Activated CD4-positive, alpha-beta memory T cell treated with anti-CD3 and anti-CD28 coated beads for 36 hours (primary cell): ENCODE results near the gene FUT8. TPM values are rescaled to one million over a fixed set of nuclear protein-coding genes. Genes with fewer than 3 reads are reported as not detected.

Experiments
- CTCF ChIA-PET: fragments of 350-600 bp; sonication (Branson Sonifier 250); formaldehyde crosslinking; loops from one replicate; lab custom pipeline; 2021; ENCODE audit warnings: antibody characterized with exemption, inconsistent platforms; lab: Charles Lee
- POLR2A ChIA-PET: fragments of 350-600 bp; sonication (Branson Sonifier 250); formaldehyde crosslinking; loops from one replicate; lab custom pipeline; 2021; ENCODE audit warnings: antibody characterized with exemption; lab: Charles Lee
- DNase-seq: peaks from one replicate; pipeline ENCODE4 v3.0.0-alpha.2; 2020
- H3K27ac Mint-ChIP-seq: one replicate; pipeline ENCODE4 v1.8.0; 2021; ENCODE audit warnings: mixed read lengths
- H3K27me3 Mint-ChIP-seq: one replicate; pipeline ENCODE4 v1.8.0; 2021; ENCODE audit warnings: mixed read lengths
- H3K36me3 Mint-ChIP-seq: one replicate; pipeline ENCODE4 v1.8.0; 2021; ENCODE audit warnings: mixed read lengths
- H3K4me1 Mint-ChIP-seq: one replicate; pipeline ENCODE4 v1.8.0; 2021; ENCODE audit warnings: low read depth, mixed read lengths
- H3K4me3 Mint-ChIP-seq: one replicate; pipeline ENCODE4 v1.8.0; 2021; ENCODE audit warnings: mild to moderate bottlenecking, mixed read lengths
- H3K9me3 Mint-ChIP-seq: one replicate; pipeline ENCODE4 v1.8.0; 2021; ENCODE audit warnings: mixed read lengths
- intact Hi-C: fragments of 100-400 bp; cut with micrococcal nuclease; formaldehyde crosslinking; loops from one replicate; pipeline ENCODE4 v1.15.1; 2023
- total RNA-seq, 2 experiments: library from RNA; stranded (reverse); gene quantifications; one replicate each; pipeline ENCODE4 v1.2.3, GENCODE V29; 2021

The FUT8 gene
- total RNA-seq, 2 experiments from 2014 or later: 50.7 to 51.4 TPM

GRCh38 chr14:65392296-65392695, 20.2 kb upstream of the FUT8 start:
- Mint-ChIP-seq H3K9me3 (peaks cover 31% of the 10 kb centered on the region), H3K4me1 (peaks cover 19% of the 10 kb centered on the region), H3K27ac (no peak overlapping the region), H3K4me3 (no peak overlapping the region), H3K27me3 (no peaks in the 10 kb centered on the region), H3K36me3 (peaks cover 27% of the 10 kb centered on the region)
- CTCF ChIA-PET: interaction anchor here (0.5 kb wide), 1 partner anchor 45 kb away, joined by 3 read pairs; no protein-coding TSS in a partner anchor
- POLR2A ChIA-PET: no interaction called here
- intact Hi-C loops: no loop called here
- DNase-seq: no peak

GRCh38 chr14:65396082-65396910, 16.2 kb upstream of the FUT8 start:
- DNase-seq: no peak
- peaks cover 31% of the 10 kb centered on the region for H3K9me3 Mint-ChIP-seq
- no peaks in the 10 kb centered on the region for H3K27me3 Mint-ChIP-seq
- no peak overlapping the region for H3K27ac Mint-ChIP-seq
- ChIA-PET CTCF (no interaction called here), POLR2A (no interaction called here)
- peaks cover 27% of the 10 kb centered on the region for H3K36me3 Mint-ChIP-seq
- H3K4me3 Mint-ChIP-seq: no peak overlapping the region
- H3K4me1 Mint-ChIP-seq: peaks cover 19% of the 10 kb centered on the region
- intact Hi-C loops: no loop called here

GRCh38 chr14:65403231-65403630, 9.3 kb upstream of the FUT8 start:
- Mint-ChIP-seq H3K4me3 (no peak overlapping the region), H3K9me3 (no peaks in the 10 kb centered on the region), H3K4me1 (no peaks in the 10 kb centered on the region), H3K27me3 (no peaks in the 10 kb centered on the region), H3K27ac (no peak overlapping the region), H3K36me3 (no peaks in the 10 kb centered on the region)
- no peak for DNase-seq
- ChIA-PET CTCF (no interaction called here), POLR2A (no interaction called here)
- intact Hi-C loops: no loop called here

GRCh38 chr14:65408113-65408512, 4.4 kb upstream of the FUT8 start:
- peaks cover 15% of the 10 kb centered on the region for H3K4me1 Mint-ChIP-seq
- no peak overlapping the region for H3K4me3 Mint-ChIP-seq
- H3K27ac Mint-ChIP-seq: no peak overlapping the region
- no peaks in the 10 kb centered on the region for H3K36me3 Mint-ChIP-seq
- no peak for DNase-seq
- POLR2A ChIA-PET: no interaction called here
- intact Hi-C loops: no loop called here
- CTCF ChIA-PET: no interaction called here
- no peaks in the 10 kb centered on the region for H3K27me3 Mint-ChIP-seq
- H3K9me3 Mint-ChIP-seq: no peaks in the 10 kb centered on the region

GRCh38 chr14:65410640-65411039, 1.9 kb upstream of the FUT8 start:
- Mint-ChIP-seq H3K27me3 (no peaks in the 10 kb centered on the region), H3K9me3 (no peaks in the 10 kb centered on the region), H3K4me1 (peaks cover 31% of the 10 kb centered on the region), H3K36me3 (no peaks in the 10 kb centered on the region), H3K4me3 (peak overlapping the region; percentile 98), H3K27ac (no peak overlapping the region)
- ChIA-PET CTCF (interaction anchor here (0.6 to 7.3 kb wide), 13 partner anchors 50 to 551 kb away, joined by 3 to 130 read pairs (median 5); no protein-coding TSS in a partner anchor), POLR2A (interaction anchor here (1.0 to 2.6 kb wide), 4 partner anchors 13 to 149 kb away, joined by 3 to 16 read pairs (median 4); no protein-coding TSS in a partner anchor)
- intact Hi-C loops: loop anchor here (1.0 to 5.0 kb wide), 3 partner anchors 108 to 662 kb away; no protein-coding TSS in a partner anchor
- DNase-seq: no peak

- peak; percentile 87 for DNase-seq
- intact Hi-C loops: loop anchor here (1.0 to 5.0 kb wide), 11 partner anchors 43 to 661 kb away; partner anchors contain the start of genes FNTB and MAX
- peaks cover 31% of the 10 kb centered on the region for H3K4me1 Mint-ChIP-seq
- H3K9me3 Mint-ChIP-seq: no peaks in the 10 kb centered on the region
- ChIA-PET POLR2A (interaction anchor here (0.7 to 2.6 kb wide), 15 partner anchors 12 to 435 kb away, joined by 3 to 16 read pairs (median 4); no protein-coding TSS in a partner anchor), CTCF (interaction anchor here (0.6 to 7.3 kb wide), 29 partner anchors 12 to 548 kb away, joined by 3 to 130 read pairs (median 4); no protein-coding TSS in a partner anchor)
- peak overlapping the region; percentile 98 for H3K4me3 Mint-ChIP-seq
- no peaks in the 10 kb centered on the region for H3K27me3 Mint-ChIP-seq
- H3K27ac Mint-ChIP-seq: peak overlapping the region; percentile 96
- H3K36me3 Mint-ChIP-seq: no peaks in the 10 kb centered on the region
These were observed 886 bp upstream of the FUT8 start for GRCh38 chr14:65411656-65412031.

GRCh38 chr14:65412856-65413738, 567 bp downstream of the FUT8 start:
- peak; percentile 44 for DNase-seq
- H3K27ac Mint-ChIP-seq: peak overlapping the region; percentile 96
- CTCF ChIA-PET: interaction anchor here (0.7 to 7.3 kb wide), 16 partner anchors 9 to 658 kb away, joined by 3 to 130 read pairs (median 6); no protein-coding TSS in a partner anchor
- no peaks in the 10 kb centered on the region for H3K36me3 Mint-ChIP-seq
- intact Hi-C loops: loop anchor here (1.0 to 5.0 kb wide), 11 partner anchors 44 to 659 kb away; partner anchors contain the start of genes FNTB and MAX
- H3K9me3 Mint-ChIP-seq: no peaks in the 10 kb centered on the region
- H3K4me1 Mint-ChIP-seq: peaks cover 35% of the 10 kb centered on the region
- POLR2A ChIA-PET: interaction anchor here (0.5 to 2.6 kb wide), 7 partner anchors 16 to 412 kb away, joined by 3 to 16 read pairs (median 4); no protein-coding TSS in a partner anchor
- no peaks in the 10 kb centered on the region for H3K27me3 Mint-ChIP-seq
- peak overlapping the region; percentile 98 for H3K4me3 Mint-ChIP-seq

- Mint-ChIP-seq H3K27me3 (no peaks in the 10 kb centered on the region), H3K4me1 (peaks cover 35% of the 10 kb centered on the region), H3K9me3 (no peaks in the 10 kb centered on the region), H3K4me3 (peak overlapping the region; percentile 98), H3K36me3 (no peaks in the 10 kb centered on the region), H3K27ac (peak overlapping the region; percentile 80)
- CTCF ChIA-PET: interaction anchor here (0.7 to 7.3 kb wide), 11 partner anchors 8 to 658 kb away, joined by 3 to 130 read pairs (median 17); no protein-coding TSS in a partner anchor
- DNase-seq: no peak
- POLR2A ChIA-PET: interaction anchor here (0.5 to 1.1 kb wide), 4 partner anchors 15 to 243 kb away, joined by 3 to 4 read pairs (median 3); no protein-coding TSS in a partner anchor
- intact Hi-C loops: loop anchor here (1.0 to 5.0 kb wide), 9 partner anchors 45 to 659 kb away; partner anchors contain the start of gene FNTB
These were observed 1.2 kb downstream of the FUT8 start for GRCh38 chr14:65413739-65414045.

- ChIA-PET CTCF (interaction anchor here (0.6 to 7.3 kb wide), 46 partner anchors 9 to 988 kb away, joined by 3 to 130 read pairs (median 4); no protein-coding TSS in a partner anchor), POLR2A (interaction anchor here (0.6 to 1.2 kb wide), 3 partner anchors 20 to 409 kb away, joined by 3 to 7 read pairs (median 4); no protein-coding TSS in a partner anchor)
- Mint-ChIP-seq H3K27me3 (no peaks in the 10 kb centered on the region), H3K9me3 (no peaks in the 10 kb centered on the region), H3K27ac (no peak overlapping the region), H3K36me3 (no peaks in the 10 kb centered on the region), H3K4me3 (no peak overlapping the region), H3K4me1 (peaks cover 38% of the 10 kb centered on the region)
- DNase-seq: no peak
- intact Hi-C loops: loop anchor here (1.0 to 5.0 kb wide), 6 partner anchors 113 to 657 kb away; no protein-coding TSS in a partner anchor
These were observed 2.5 kb downstream of the FUT8 start for GRCh38 chr14:65414961-65415589.

GRCh38 chr14:65415613-65416012, 3.1 kb downstream of the FUT8 start:
- no peak overlapping the region for H3K4me3 Mint-ChIP-seq

More at GRCh38 chr14:65415613-65416012, 3.1 kb downstream of the FUT8 start:
- H3K4me1 Mint-ChIP-seq: peaks cover 38% of the 10 kb centered on the region
- no peak for DNase-seq
- CTCF ChIA-PET: interaction anchor here (0.6 to 7.3 kb wide), 44 partner anchors 8 to 656 kb away, joined by 3 to 130 read pairs (median 4); no protein-coding TSS in a partner anchor
- no peak overlapping the region for H3K27ac Mint-ChIP-seq
- no peaks in the 10 kb centered on the region for H3K27me3 Mint-ChIP-seq
- POLR2A ChIA-PET: interaction anchor here (0.6 to 1.2 kb wide), 3 partner anchors 20 to 409 kb away, joined by 3 to 7 read pairs (median 4); no protein-coding TSS in a partner anchor
- intact Hi-C loops: loop anchor here (1.0 to 5.0 kb wide), 3 partner anchors 190 to 409 kb away; no protein-coding TSS in a partner anchor
- H3K36me3 Mint-ChIP-seq: no peaks in the 10 kb centered on the region
- no peaks in the 10 kb centered on the region for H3K9me3 Mint-ChIP-seq
